ENCODE measurements around the gene LBR. TPM values are rescaled to one million over a fixed set of nuclear protein-coding genes. Genes with fewer than 3 reads are reported as not detected.

Gene LBR
- total and polyA plus RNA-seq, 2 of the 4 experiments (the other 2 are of a cell fraction), result 21.3 to 24.9 TPM

DNA sequence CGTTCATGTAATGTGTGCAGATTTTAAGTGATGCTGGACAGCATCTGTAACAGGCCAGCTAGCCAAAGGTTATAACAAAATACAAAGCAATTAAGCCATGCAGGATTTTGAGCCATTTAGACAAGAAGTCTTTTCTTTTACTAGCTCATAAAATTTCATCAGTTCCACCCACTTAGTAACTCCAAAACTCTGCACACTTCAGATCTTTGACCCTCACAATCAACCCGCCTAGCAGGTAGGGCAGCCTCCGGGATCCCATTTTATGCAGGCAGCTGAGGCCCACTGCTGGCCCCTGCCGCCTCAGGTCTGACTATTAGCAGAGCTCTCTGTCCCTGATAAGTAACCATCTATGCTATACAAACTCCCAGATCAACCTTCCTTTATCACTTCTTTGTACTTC, 9.2 kb downstream of the LBR start:
- Histone ChIP-seq H2BK120ac (ENCODE audit: low read depth, low read length) (no peak overlapping the region), H4K20me1 (ENCODE audit: insufficient read depth, low read length) (peaks cover 4% of the 10 kb centered on the region; the same call in 1 of the 2 replicates), H3K18ac (ENCODE audit: low read depth, low read length) (no peak overlapping the region), H3K9ac (ENCODE audit: low read depth, low read length) (no peak overlapping the region), H3K14ac (replicated peaks; ENCODE audit: low read depth, low read length) (no peak overlapping the region), H2BK5ac (ENCODE audit: low read depth, low read length, poor library complexity, severe bottlenecking) (no peak overlapping the region), H3K9me3 (ENCODE audit: control insufficient read depth, insufficient read depth, low read length) (no peaks in the 10 kb centered on the region), H3K4me2 (ENCODE audit: low read depth, low read length) (no peak overlapping the region), H3K9me1 (ENCODE audit: insufficient read depth, low read length) (peaks cover 3% of the 10 kb centered on the region; the same call in 1 of the 2 replicates), H2AK5ac (ENCODE audit: low read depth, low read length) (no peak overlapping the region), H3K56ac (ENCODE audit: extremely low read depth, insufficient read depth, low read length) (no peak overlapping the region), H3K79me1 (ENCODE audit: low read depth in 1 of 2, low read length in 2 of 2) (peaks cover 28 to 37% of the 10 kb centered on the region in 2 experiments), H3K27ac (ENCODE audit: insufficient read depth, low read length) (no peak overlapping the region), H4K5ac (ENCODE audit: low read depth, low read length) (no peak overlapping the region), H3K27me3 (ENCODE audit: control insufficient read depth, insufficient read depth, low read length) (no peaks in the 10 kb centered on the region), H3K4ac (ENCODE audit: low read depth, low read length) (no peak overlapping the region), H2BK20ac (ENCODE audit: low read depth, low read length) (no peak overlapping the region), H4K91ac (ENCODE audit: insufficient read depth, low read depth, low read length) (no peak overlapping the region), H3K36me3 (ENCODE audit: control insufficient read depth, insufficient read depth, low read length) (peaks cover 18% of the 10 kb centered on the region), H3K4me3 (ENCODE audit: insufficient read depth, low read depth, low read length) (no peak overlapping the region), H2BK15ac (ENCODE audit: low read depth, low read length) (no peak overlapping the region), H2AFZ (replicated peaks; ENCODE audit: low read length, poor library complexity) (no peak overlapping the region), H3K4me1 (ENCODE audit: control insufficient read depth, insufficient read depth, low read length) (peaks cover 4% of the 10 kb centered on the region), H4K8ac (ENCODE audit: low read depth in 2 of 2, low read length in 2 of 2) (no peak overlapping the region), H3K23ac (ENCODE audit: low read depth, low read length) (no peak overlapping the region), H2AK9ac (replicated peaks; ENCODE audit: low read depth, low read length, poor library complexity) (no peak overlapping the region)
- CTCF ChIA-PET, result no interaction called here
- dilution Hi-C loops (cut with HindIII; ENCODE audit: low sequenced_read_pairs, unreplicated experiment), result no loop called here
- WGBS, 2 experiments (ENCODE audit: extremely low coverage in 2 of 2, insufficient read length in 1 of 2), result 100% methylated on average over 1 of the region's 4 CpGs; no CpG with 5 or more reads in 1 of the 2 experiments
- ATAC-seq (ENCODE audit: low read depth) (no peak), DNase-seq (no peak)
- intact Hi-C loops (cut with micrococcal nuclease), result no loop called here
- BruUV-seq (replicated peaks), result no TSS peak
- in situ Hi-C loops (cut with MboI; ENCODE audit: low sequenced_read_pairs), result loop anchor here (25.0 kb wide), 1 partner anchor 931 kb away; no protein-coding TSS in a partner anchor
- TF ChIP-seq, protein P1, sequence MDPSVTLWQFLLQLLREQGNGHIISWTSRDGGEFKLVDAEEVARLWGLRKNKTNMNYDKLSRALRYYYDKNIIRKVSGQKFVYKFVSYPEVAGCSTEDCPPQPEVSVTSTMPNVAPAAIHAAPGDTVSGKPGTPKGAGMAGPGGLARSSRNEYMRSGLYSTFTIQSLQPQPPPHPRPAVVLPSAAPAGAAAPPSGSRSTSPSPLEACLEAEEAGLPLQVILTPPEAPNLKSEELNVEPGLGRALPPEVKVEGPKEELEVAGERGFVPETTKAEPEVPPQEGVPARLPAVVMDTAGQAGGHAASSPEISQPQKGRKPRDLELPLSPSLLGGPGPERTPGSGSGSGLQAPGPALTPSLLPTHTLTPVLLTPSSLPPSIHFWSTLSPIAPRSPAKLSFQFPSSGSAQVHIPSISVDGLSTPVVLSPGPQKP (IDR thresholded peaks at IDR 0.05; ENCODE audit: borderline replicate concordance, low read depth, low read length), result no peak
- TF ChIP-seq POLR2A (IDR thresholded peaks at IDR 0.05; ENCODE audit: low read depth, low read length) (no peak), RCOR1 (IDR thresholded peaks at IDR 0.05; ENCODE audit: insufficient replicate concordance, low read length) (no peak), CHD1 (IDR thresholded peaks at IDR 0.05; ENCODE audit: low read depth, low read length) (no peak), BHLHE40 (IDR thresholded peaks at IDR 0.05; ENCODE audit: low read depth, low read length) (no peak), RAD21 (IDR thresholded peaks at IDR 0.05; ENCODE audit: low read length) (no peak), CEBPB (IDR thresholded peaks at IDR 0.05; ENCODE audit: low read depth, low read length) (no peak), FOS (IDR thresholded peaks at IDR 0.05; ENCODE audit: low read depth, low read length) (no peak), RFX5 (IDR thresholded peaks at IDR 0.05; ENCODE audit: low read depth, low read length) (no peak)
- TF ChIP-seq, protein P2, sequence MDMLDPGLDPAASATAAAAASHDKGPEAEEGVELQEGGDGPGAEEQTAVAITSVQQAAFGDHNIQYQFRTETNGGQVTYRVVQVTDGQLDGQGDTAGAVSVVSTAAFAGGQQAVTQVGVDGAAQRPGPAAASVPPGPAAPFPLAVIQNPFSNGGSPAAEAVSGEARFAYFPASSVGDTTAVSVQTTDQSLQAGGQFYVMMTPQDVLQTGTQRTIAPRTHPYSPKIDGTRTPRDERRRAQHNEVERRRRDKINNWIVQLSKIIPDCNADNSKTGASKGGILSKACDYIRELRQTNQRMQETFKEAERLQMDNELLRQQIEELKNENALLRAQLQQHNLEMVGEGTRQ (IDR thresholded peaks at IDR 0.05; ENCODE audit: low read depth, low read length), result no peak
- TF ChIP-seq, protein P3, sequence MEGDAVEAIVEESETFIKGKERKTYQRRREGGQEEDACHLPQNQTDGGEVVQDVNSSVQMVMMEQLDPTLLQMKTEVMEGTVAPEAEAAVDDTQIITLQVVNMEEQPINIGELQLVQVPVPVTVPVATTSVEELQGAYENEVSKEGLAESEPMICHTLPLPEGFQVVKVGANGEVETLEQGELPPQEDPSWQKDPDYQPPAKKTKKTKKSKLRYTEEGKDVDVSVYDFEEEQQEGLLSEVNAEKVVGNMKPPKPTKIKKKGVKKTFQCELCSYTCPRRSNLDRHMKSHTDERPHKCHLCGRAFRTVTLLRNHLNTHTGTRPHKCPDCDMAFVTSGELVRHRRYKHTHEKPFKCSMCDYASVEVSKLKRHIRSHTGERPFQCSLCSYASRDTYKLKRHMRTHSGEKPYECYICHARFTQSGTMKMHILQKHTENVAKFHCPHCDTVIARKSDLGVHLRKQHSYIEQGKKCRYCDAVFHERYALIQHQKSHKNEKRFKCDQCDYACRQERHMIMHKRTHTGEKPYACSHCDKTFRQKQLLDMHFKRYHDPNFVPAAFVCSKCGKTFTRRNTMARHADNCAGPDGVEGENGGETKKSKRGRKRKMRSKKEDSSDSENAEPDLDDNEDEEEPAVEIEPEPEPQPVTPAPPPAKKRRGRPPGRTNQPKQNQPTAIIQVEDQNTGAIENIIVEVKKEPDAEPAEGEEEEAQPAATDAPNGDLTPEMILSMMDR (conservative IDR thresholded peaks at IDR 0.05; ENCODE audit: low read depth, low read length), result no peak
- POLR2A ChIA-PET (ENCODE audit: unreplicated experiment), result no interaction called here

Data from IMR-90 (cell line).